ENCODE measurements around the gene DCLRE1B. TPM values are rescaled to one million over a fixed set of nuclear protein-coding genes. Genes with fewer than 3 reads are reported as not detected.

The DCLRE1B gene
- total and polyA plus RNA-seq, 4 donors: 1.9 to 6.3 (median 3.4) TPM

- Histone ChIP-seq H3K4me1 (ENCODE audit: control insufficient read depth in 1 of 2, insufficient read depth in 2 of 2, low read length in 2 of 2) (no peaks in the 10 kb centered on the region), H3K9me3 (ENCODE audit: control insufficient read depth, low read length) (no peaks in the 10 kb centered on the region), H3K27ac (ENCODE audit: low read depth in 1 of 2, low read length in 2 of 2) (no peak overlapping the region), H3K27me3 (ENCODE audit: control insufficient read depth in 1 of 2, insufficient read depth in 2 of 2, low read length in 1 of 2) (no peaks in the 10 kb centered on the region), H3K4me3 (ENCODE audit: low read length in 2 of 2) (no peak overlapping the region), H3K36me3 (ENCODE audit: control insufficient read depth in 1 of 2, insufficient read depth in 2 of 2, low read length in 1 of 2) (peaks cover 0 to 3% of the 10 kb centered on the region in 2 donors)
- intact Hi-C loops (cut with DNase I): no loop called here
- 86 to 87% methylated on average over 1 of the region's 1 CpG for WGBS, 2 donors
- ATAC-seq (ENCODE audit: low FRiP score): no peak
- DNase-seq: no peak
Measured at GRCh38 chr1:113937146-113937545, 32.0 kb downstream of the DCLRE1B start.

DNA sequence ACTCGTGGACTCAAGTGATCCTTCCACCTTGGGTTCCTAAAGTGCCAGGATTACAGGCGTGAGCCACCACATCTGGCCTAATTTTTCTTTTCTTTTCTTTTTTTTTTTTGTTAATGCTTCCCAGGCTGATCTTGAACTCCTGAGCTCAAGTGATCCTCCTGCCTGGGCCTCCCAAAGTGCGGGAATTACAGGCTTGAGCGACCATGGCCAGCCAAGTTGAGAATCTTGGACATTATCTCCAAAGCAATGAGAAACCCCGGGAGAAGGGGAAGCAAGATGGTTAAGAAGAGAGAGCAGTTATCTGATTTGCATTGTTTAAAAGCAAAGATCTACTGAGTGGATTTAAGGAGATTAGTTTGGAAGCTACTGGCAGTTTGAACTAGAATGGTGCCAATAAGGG is 33.1 kb downstream of the DCLRE1B start:
- intact Hi-C loops (cut with DNase I): no loop called here
- H3K4me3 ChIP-seq (ENCODE audit: low read length in 2 of 2): no peak overlapping the region
- H3K27ac ChIP-seq (ENCODE audit: low read depth in 1 of 2, low read length in 2 of 2): no peak overlapping the region
- no peak for DNase-seq
- H3K9me3 ChIP-seq (ENCODE audit: control insufficient read depth, low read length): no peaks in the 10 kb centered on the region
- H3K27me3 ChIP-seq (ENCODE audit: control insufficient read depth in 1 of 2, insufficient read depth in 2 of 2, low read length in 1 of 2): no peaks in the 10 kb centered on the region
- H3K36me3 ChIP-seq (ENCODE audit: control insufficient read depth in 1 of 2, insufficient read depth in 2 of 2, low read length in 1 of 2): peaks cover 0 to 3% of the 10 kb centered on the region in 2 donors
- WGBS, 2 donors: 77 to 80% methylated on average over 5 of the region's 5 CpGs
- no peaks in the 10 kb centered on the region for H3K4me1 ChIP-seq (ENCODE audit: control insufficient read depth in 1 of 2, insufficient read depth in 2 of 2, low read length in 2 of 2)
- no peak for ATAC-seq (ENCODE audit: low FRiP score)

GRCh38 chr1:113940365-113941244 is 35.5 kb downstream of the DCLRE1B start:
- WGBS, 2 donors: 78 to 79% methylated on average over 16 of the region's 16 CpGs
- intact Hi-C loops (cut with DNase I): no loop called here
- H3K36me3 ChIP-seq (ENCODE audit: control insufficient read depth in 1 of 2, insufficient read depth in 2 of 2, low read length in 1 of 2): peaks cover 0 to 3% of the 10 kb centered on the region in 2 donors
- H3K27me3 ChIP-seq (ENCODE audit: control insufficient read depth in 1 of 2, insufficient read depth in 2 of 2, low read length in 1 of 2): no peaks in the 10 kb centered on the region
- H3K4me1 ChIP-seq (ENCODE audit: control insufficient read depth in 1 of 2, insufficient read depth in 2 of 2, low read length in 2 of 2): no peaks in the 10 kb centered on the region
- ATAC-seq (ENCODE audit: low FRiP score) (no peak), DNase-seq (no peak)
- H3K4me3 ChIP-seq (ENCODE audit: low read length in 2 of 2): no peak overlapping the region
- H3K9me3 ChIP-seq (ENCODE audit: control insufficient read depth, low read length): no peaks in the 10 kb centered on the region
- no peak overlapping the region for H3K27ac ChIP-seq (ENCODE audit: low read depth in 1 of 2, low read length in 2 of 2)

- Histone ChIP-seq H3K4me3 (ENCODE audit: low read length in 2 of 2) (no peak overlapping the region), H3K36me3 (ENCODE audit: control insufficient read depth in 1 of 2, insufficient read depth in 2 of 2, low read length in 1 of 2) (peaks cover 0 to 3% of the 10 kb centered on the region in 2 donors), H3K4me1 (ENCODE audit: control insufficient read depth in 1 of 2, insufficient read depth in 2 of 2, low read length in 2 of 2) (peaks cover 0 to 2% of the 10 kb centered on the region in 2 donors), H3K27ac (ENCODE audit: low read depth in 1 of 2, low read length in 2 of 2) (no peak overlapping the region), H3K27me3 (ENCODE audit: control insufficient read depth in 1 of 2, insufficient read depth in 2 of 2, low read length in 1 of 2) (no peaks in the 10 kb centered on the region), H3K9me3 (ENCODE audit: control insufficient read depth, low read length) (no peaks in the 10 kb centered on the region)
- DNase-seq (no peak), ATAC-seq (ENCODE audit: low FRiP score) (no peak)
- intact Hi-C loops (cut with DNase I): no loop called here
- 86 to 87% methylated on average over 7 of the region's 7 CpGs for WGBS, 2 donors
Measured at GRCh38 chr1:113941245-113941559, 36.1 kb downstream of the DCLRE1B start.

GRCh38 chr1:113942527-113942926 is 37.4 kb downstream of the DCLRE1B start:
- Histone ChIP-seq H3K4me1 (ENCODE audit: control insufficient read depth in 1 of 2, insufficient read depth in 2 of 2, low read length in 2 of 2) (peaks cover 0 to 6% of the 10 kb centered on the region in 2 donors), H3K27ac (ENCODE audit: low read depth in 1 of 2, low read length in 2 of 2) (no peak overlapping the region), H3K36me3 (ENCODE audit: control insufficient read depth in 1 of 2, insufficient read depth in 2 of 2, low read length in 1 of 2) (peaks cover 0 to 3% of the 10 kb centered on the region in 2 donors), H3K9me3 (ENCODE audit: control insufficient read depth, low read length) (no peaks in the 10 kb centered on the region), H3K27me3 (ENCODE audit: control insufficient read depth in 1 of 2, insufficient read depth in 2 of 2, low read length in 1 of 2) (no peaks in the 10 kb centered on the region), H3K4me3 (ENCODE audit: low read length in 2 of 2) (no peak overlapping the region)
- intact Hi-C loops (cut with DNase I): no loop called here
- no peak for ATAC-seq (ENCODE audit: low FRiP score)
- DNase-seq: no peak

DNA sequence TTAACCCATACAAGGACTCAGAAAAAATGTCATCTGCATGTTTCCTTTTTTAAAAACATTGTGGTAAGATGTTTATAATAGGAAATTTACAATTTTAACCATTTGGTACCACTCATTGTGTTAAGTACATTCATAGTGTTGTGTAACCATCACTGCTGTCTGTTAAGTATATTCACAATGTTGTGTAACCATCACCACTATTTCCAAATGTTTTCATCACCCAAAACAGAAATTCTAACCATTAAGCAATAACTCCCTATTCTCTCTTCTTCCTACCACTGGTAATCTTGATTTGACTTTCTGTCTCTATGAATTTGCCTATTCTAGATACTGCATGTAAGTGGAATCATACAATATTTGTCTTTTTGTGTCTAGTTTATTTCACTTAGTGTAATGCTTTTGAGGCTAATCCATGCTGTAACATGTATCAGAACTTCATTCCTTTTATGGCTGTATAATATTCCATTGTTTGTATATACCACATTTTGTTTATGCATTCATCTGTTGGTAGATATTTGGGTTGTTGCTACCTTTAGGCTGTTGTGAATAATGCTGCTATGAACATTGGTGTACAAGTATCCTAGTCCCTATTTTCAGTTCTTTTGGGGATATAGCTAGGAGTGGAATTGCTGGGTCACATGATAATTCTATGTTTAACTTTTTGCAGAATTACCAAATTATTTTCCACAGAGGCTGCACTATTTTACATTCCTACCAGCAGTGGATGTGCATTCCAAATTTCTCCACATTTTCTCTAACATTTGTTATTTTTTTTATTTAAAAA is 38.1 kb downstream of the DCLRE1B start:
- Histone ChIP-seq H3K27me3 (ENCODE audit: control insufficient read depth in 1 of 2, insufficient read depth in 2 of 2, low read length in 1 of 2) (no peaks in the 10 kb centered on the region), H3K4me3 (ENCODE audit: low read length in 2 of 2) (no peak overlapping the region), H3K4me1 (ENCODE audit: control insufficient read depth in 1 of 2, insufficient read depth in 2 of 2, low read length in 2 of 2) (peaks cover 0 to 6% of the 10 kb centered on the region in 2 donors), H3K27ac (ENCODE audit: low read depth in 1 of 2, low read length in 2 of 2) (no peak overlapping the region), H3K36me3 (ENCODE audit: control insufficient read depth in 1 of 2, insufficient read depth in 2 of 2, low read length in 1 of 2) (peaks cover 0 to 3% of the 10 kb centered on the region in 2 donors), H3K9me3 (ENCODE audit: control insufficient read depth, low read length) (no peaks in the 10 kb centered on the region)
- ATAC-seq (ENCODE audit: low FRiP score) (no peak), DNase-seq (no peak)
- intact Hi-C loops (cut with DNase I): no loop called here

GRCh38 chr1:113945329-113945728 is 40.2 kb downstream of the DCLRE1B start:
- no peak for ATAC-seq (ENCODE audit: low FRiP score)
- H3K36me3 ChIP-seq (ENCODE audit: control insufficient read depth in 1 of 2, insufficient read depth in 2 of 2, low read length in 1 of 2): peaks cover 0 to 3% of the 10 kb centered on the region in 2 donors
- no peaks in the 10 kb centered on the region for H3K9me3 ChIP-seq (ENCODE audit: control insufficient read depth, low read length)
- WGBS, 2 donors: 97 to 98% methylated on average over 1 of the region's 1 CpG
- no peak for DNase-seq
- intact Hi-C loops (cut with DNase I): no loop called here
- peaks cover 3 to 6% of the 10 kb centered on the region in 2 donors for H3K4me1 ChIP-seq (ENCODE audit: control insufficient read depth in 1 of 2, insufficient read depth in 2 of 2, low read length in 2 of 2)
- no peak overlapping the region for H3K4me3 ChIP-seq (ENCODE audit: low read length in 2 of 2)
- no peaks in the 10 kb centered on the region for H3K27me3 ChIP-seq (ENCODE audit: control insufficient read depth in 1 of 2, insufficient read depth in 2 of 2, low read length in 1 of 2)
- H3K27ac ChIP-seq (ENCODE audit: low read depth in 1 of 2, low read length in 2 of 2): no peak overlapping the region

DNA sequence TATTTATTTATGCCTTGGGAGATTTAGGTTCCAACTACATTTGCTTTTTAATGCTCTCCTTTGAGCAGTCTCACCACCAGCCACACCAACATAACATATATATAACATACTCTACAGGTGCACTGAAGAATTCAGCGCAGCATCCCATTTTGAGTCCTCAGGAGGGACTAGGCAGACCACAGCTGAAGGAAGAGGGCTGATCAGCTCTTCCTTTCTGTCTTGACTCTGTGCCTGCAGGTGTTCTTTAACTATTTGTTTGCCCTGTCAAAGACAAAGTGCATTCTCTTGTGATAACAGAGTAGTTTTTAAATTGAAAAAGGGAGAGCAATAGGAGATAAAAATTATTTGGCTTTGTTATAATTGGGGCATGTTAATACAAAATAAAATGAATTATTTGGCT is 41.0 kb downstream of the DCLRE1B start:
- Histone ChIP-seq H3K4me3 (ENCODE audit: low read length in 2 of 2) (no peak overlapping the region), H3K36me3 (ENCODE audit: control insufficient read depth in 1 of 2, insufficient read depth in 2 of 2, low read length in 1 of 2) (peaks cover 0 to 3% of the 10 kb centered on the region in 2 donors), H3K27ac (ENCODE audit: low read depth in 1 of 2, low read length in 2 of 2) (no peak overlapping the region), H3K9me3 (ENCODE audit: control insufficient read depth, low read length) (no peaks in the 10 kb centered on the region), H3K4me1 (ENCODE audit: control insufficient read depth in 1 of 2, insufficient read depth in 2 of 2, low read length in 2 of 2) (peaks cover 3 to 6% of the 10 kb centered on the region in 2 donors), H3K27me3 (ENCODE audit: control insufficient read depth in 1 of 2, insufficient read depth in 2 of 2, low read length in 1 of 2) (no peaks in the 10 kb centered on the region)
- WGBS, 2 donors: 51 to 100% methylated on average over 1 of the region's 1 CpG
- DNase-seq (no peak), ATAC-seq (ENCODE audit: low FRiP score) (no peak)
- intact Hi-C loops (cut with DNase I): no loop called here
